CD4-positive, alpha-beta memory T cell (primary cell): ENCODE measurements around the gene TUBG2. TPM values are rescaled to one million over a fixed set of nuclear protein-coding genes. Genes with fewer than 3 reads are reported as not detected.

Source experiments
- CTCF ChIA-PET: fragments of 350-600 bp; sonication (Branson Sonifier 250); formaldehyde crosslinking; loops from one replicate; lab custom pipeline; 2021; ENCODE audit warnings: inconsistent platforms; ENCODE audit not compliant: partially characterized antibody; lab: Charles Lee
- POLR2A ChIA-PET: fragments of 350-600 bp; sonication (Branson Sonifier 250); formaldehyde crosslinking; loops from one replicate; lab custom pipeline; 2021; ENCODE audit not compliant: partially characterized antibody; lab: Charles Lee
- DNase-seq, 5 donors: peaks; one replicate each; pipeline versions ENCODE4 v3.0.0 to v3.0.0-alpha.2; 2020 to 2022; ENCODE audit warnings: mixed read lengths in 1 of 5
- H3K27ac ChIP-seq: one replicate; pipeline ENCODE4 v1.7.0; 2013; ENCODE audit warnings: low read depth, low read length
- H3K27me3 ChIP-seq: 2 replicates; pipeline ENCODE4 v1.7.0; 2013; ENCODE audit warnings: mild to moderate bottlenecking, low read length, moderate library complexity; ENCODE audit not compliant: insufficient read depth
- H3K36me3 ChIP-seq: 2 replicates; pipeline ENCODE4 v1.7.0; 2013; ENCODE audit warnings: mild to moderate bottlenecking, low read length, moderate library complexity; ENCODE audit not compliant: insufficient read depth
- H3K4me1 ChIP-seq: 2 replicates; pipeline ENCODE4 v1.7.0; 2013; ENCODE audit warnings: mild to moderate bottlenecking, low read length, moderate library complexity; ENCODE audit not compliant: insufficient read depth
- H3K4me3 ChIP-seq, 2 donors: one replicate each; pipeline ENCODE4 v1.7.0; 2013; ENCODE audit warnings: low read length in 2 of 2, mild to moderate bottlenecking in 1 of 2
- H3K9me3 ChIP-seq, 2 donors: one replicate each; pipeline ENCODE4 v1.7.0; 2013; ENCODE audit warnings: low read length in 2 of 2, control low read depth in 1 of 2; ENCODE audit not compliant: control insufficient read depth in 1 of 2
- H3K27ac Mint-ChIP-seq, 7 donors: one replicate each; pipeline ENCODE4 v1.8.0; 2020 to 2021; ENCODE audit warnings: mixed read lengths in 7 of 7, mild to moderate bottlenecking in 6 of 7, inconsistent platforms in 3 of 7, moderate library complexity in 3 of 7
- H3K27me3 Mint-ChIP-seq, 2 donors: one replicate each; pipeline ENCODE4 v1.8.0; 2020 to 2021; ENCODE audit warnings: mixed read lengths in 2 of 2
- H3K36me3 Mint-ChIP-seq, 2 donors: one replicate each; pipeline ENCODE4 v1.8.0; 2020 to 2021; ENCODE audit warnings: mixed read lengths in 2 of 2, inconsistent platforms in 1 of 2, mild to moderate bottlenecking in 1 of 2
- H3K4me1 Mint-ChIP-seq, 4 donors: one replicate each; pipeline ENCODE4 v1.8.0; 2020 to 2021; ENCODE audit warnings: mixed read lengths in 4 of 4, mild to moderate bottlenecking in 1 of 4
- H3K4me3 Mint-ChIP-seq, 8 donors: one replicate each; pipeline ENCODE4 v1.8.0; 2020 to 2021; ENCODE audit warnings: mixed read lengths in 8 of 8, mild to moderate bottlenecking in 7 of 8, moderate library complexity in 6 of 8, inconsistent platforms in 3 of 8
- H3K9me3 Mint-ChIP-seq, 8 donors: one replicate each; pipeline ENCODE4 v1.8.0; 2020 to 2021; ENCODE audit warnings: mixed read lengths in 8 of 8, mild to moderate bottlenecking in 5 of 8, inconsistent platforms in 3 of 8, moderate library complexity in 1 of 8
- intact Hi-C: fragments of 100-400 bp; cut with micrococcal nuclease; formaldehyde crosslinking; loops from one replicate; pipeline ENCODE4 v1.15.1; 2023
- polyA plus RNA-seq, 2 donors: library from polyadenylated mRNA; unstranded; fragments of 300-500 nt; fragmentation: Illumina TruSeq; gene quantifications; one replicate each; pipeline ENCODE4 v1.2.3, GENCODE V29; 2021
- total RNA-seq, 2 experiments: library from RNA; stranded (reverse); gene quantifications; one replicate each; pipeline ENCODE4 v1.2.3, GENCODE V29; 2021

The TUBG2 gene
- total and polyA plus RNA-seq, 4 experiments from 2014 or later = 3.0 to 19.1 (median 11.5) TPM

- ChIA-PET CTCF (interaction anchor here (0.7 to 1.6 kb wide), 4 partner anchors 64 to 107 kb away, joined by 3 to 6 read pairs (median 3); partner anchors contain the start of genes RETREG3 and TUBG1), POLR2A (interaction anchor here (3.4 kb wide), 1 partner anchor 11 kb away, joined by 9 read pairs; no protein-coding TSS in a partner anchor)
- no peak for DNase-seq
- peaks cover 0 to 1% (median 0%) of the 10 kb centered on the region in 8 donors for H3K9me3 Mint-ChIP-seq
- peaks cover 41% of the 10 kb centered on the region for H3K27me3 ChIP-seq
- H3K4me3 ChIP-seq = no peak overlapping the region
- no peaks in the 10 kb centered on the region for H3K36me3 ChIP-seq
- no peak overlapping the region for H3K27ac Mint-ChIP-seq
- H3K36me3 Mint-ChIP-seq = peaks cover 0 to 5% of the 10 kb centered on the region in 2 donors
- H3K4me1 ChIP-seq = peaks cover 57% of the 10 kb centered on the region
- H3K27me3 Mint-ChIP-seq = peaks cover 15 to 21% of the 10 kb centered on the region in 2 donors
- H3K4me3 Mint-ChIP-seq = peak overlapping the region in 1 of 8 donors; percentile 26
- H3K27ac ChIP-seq = no peak overlapping the region
- peaks cover 18 to 60% (median 31%) of the 10 kb centered on the region in 4 donors for H3K4me1 Mint-ChIP-seq
- H3K9me3 ChIP-seq = no peaks in the 10 kb centered on the region
- intact Hi-C loops = no loop called here
These were observed 14.3 kb downstream of the TUBG2 start for GRCh38 chr17:42673266-42673884.

- H3K9me3 ChIP-seq = no peaks in the 10 kb centered on the region
- H3K4me1 Mint-ChIP-seq = peaks cover 22 to 64% (median 35%) of the 10 kb centered on the region in 4 donors
These were observed 15.0 kb downstream of the TUBG2 start for GRCh38 chr17:42673885-42674754.

GRCh38 chr17:42674755-42675347, 15.8 kb downstream of the TUBG2 start:
- ChIA-PET POLR2A (no interaction called here), CTCF (interaction anchor here (1.3 to 1.6 kb wide), 3 partner anchors 66 to 96 kb away, joined by 3 to 6 read pairs (median 5); partner anchors contain the start of genes RETREG3 and TUBG1)
- H3K9me3 Mint-ChIP-seq = peaks cover 0 to 2% (median 0%) of the 10 kb centered on the region in 8 donors
- H3K4me1 Mint-ChIP-seq = peaks cover 25 to 66% (median 40%) of the 10 kb centered on the region in 4 donors
- no peak overlapping the region for H3K27ac ChIP-seq
- peak overlapping the region in 7 of 8 donors; percentile 17 to 83 (median 66) for H3K4me3 Mint-ChIP-seq
- intact Hi-C loops = loop anchor here (5.0 kb wide), 1 partner anchor 143 kb away; no protein-coding TSS in a partner anchor
- H3K9me3 ChIP-seq = no peaks in the 10 kb centered on the region
- H3K27me3 Mint-ChIP-seq = peaks cover 15 to 22% of the 10 kb centered on the region in 2 donors
- no peaks in the 10 kb centered on the region for H3K36me3 ChIP-seq
- peaks cover 70% of the 10 kb centered on the region for H3K4me1 ChIP-seq
- peaks cover 0 to 7% of the 10 kb centered on the region in 2 donors for H3K36me3 Mint-ChIP-seq
- peaks cover 41% of the 10 kb centered on the region for H3K27me3 ChIP-seq
- H3K4me3 ChIP-seq = no peak overlapping the region
- DNase-seq = no peak
- H3K27ac Mint-ChIP-seq = peak overlapping the region in 5 of 7 donors; percentile 29 to 70 (median 42)

More at GRCh38 chr17:42673885-42674754, 15.0 kb downstream of the TUBG2 start:
- Mint-ChIP-seq H3K27ac (peak overlapping the region in 2 of 7 donors; percentile 46 to 70), H3K27me3 (peaks cover 15 to 21% of the 10 kb centered on the region in 2 donors), H3K9me3 (peaks cover 0 to 2% (median 0%) of the 10 kb centered on the region in 8 donors), H3K4me3 (peak overlapping the region in 6 of 8 donors; percentile 9 to 83 (median 58)), H3K36me3 (peaks cover 0 to 7% of the 10 kb centered on the region in 2 donors)
- H3K4me3 ChIP-seq = no peak overlapping the region
- no peaks in the 10 kb centered on the region for H3K36me3 ChIP-seq
- ChIA-PET CTCF (interaction anchor here (0.7 to 1.6 kb wide), 5 partner anchors 65 to 108 kb away, joined by 3 to 6 read pairs (median 3); partner anchors contain the start of genes RETREG3 and TUBG1), POLR2A (no interaction called here)
- peaks cover 63% of the 10 kb centered on the region for H3K4me1 ChIP-seq
- intact Hi-C loops = no loop called here
- peak in 1 of 5 donors; percentile 42 for DNase-seq
- H3K27me3 ChIP-seq = peaks cover 41% of the 10 kb centered on the region
- no peak overlapping the region for H3K27ac ChIP-seq

- intact Hi-C loops = loop anchor here (5.0 kb wide), 1 partner anchor 143 kb away; no protein-coding TSS in a partner anchor
- H3K4me1 ChIP-seq = peaks cover 74% of the 10 kb centered on the region
- peaks cover 16 to 20% of the 10 kb centered on the region in 2 donors for H3K27me3 Mint-ChIP-seq
These were observed 16.4 kb downstream of the TUBG2 start for GRCh38 chr17:42675348-42675964.

GRCh38 chr17:42675965-42676423, 16.9 kb downstream of the TUBG2 start:
- peaks cover 72% of the 10 kb centered on the region for H3K4me1 ChIP-seq
- no peak for DNase-seq
- peaks cover 37% of the 10 kb centered on the region for H3K27me3 ChIP-seq
- no peaks in the 10 kb centered on the region for H3K9me3 ChIP-seq
- peak overlapping the region; percentile 14 for H3K27ac ChIP-seq
- Mint-ChIP-seq H3K4me1 (peaks cover 26 to 66% (median 41%) of the 10 kb centered on the region in 4 donors), H3K27me3 (peaks cover 19 to 23% of the 10 kb centered on the region in 2 donors), H3K4me3 (peak overlapping the region; percentile 35 to 81 (median 72)), H3K27ac (peak overlapping the region in 3 of 7 donors; percentile 7 to 94 (median 18)), H3K9me3 (peaks cover 0 to 2% (median 0%) of the 10 kb centered on the region in 8 donors), H3K36me3 (peaks cover 0 to 7% of the 10 kb centered on the region in 2 donors)
- POLR2A ChIA-PET = interaction anchor here (0.8 to 6.3 kb wide), 4 partner anchors 16 to 496 kb away, joined by 3 to 55 read pairs (median 28); partner anchors contain the start of genes PSMC3IP, RETREG3 and TUBG1
- CTCF ChIA-PET = interaction anchor here (1.1 kb wide), 1 partner anchor 97 kb away, joined by 6 read pairs; no protein-coding TSS in a partner anchor
- intact Hi-C loops = loop anchor here (2.0 to 5.0 kb wide), 2 partner anchors 144 to 149 kb away; partner anchors contain the start of gene BECN1
- H3K4me3 ChIP-seq = peak overlapping the region in 1 of 2 donors; percentile 75
- no peaks in the 10 kb centered on the region for H3K36me3 ChIP-seq

More at GRCh38 chr17:42675348-42675964, 16.4 kb downstream of the TUBG2 start:
- ChIA-PET POLR2A (interaction anchor here (0.8 to 6.3 kb wide), 4 partner anchors 16 to 496 kb away, joined by 3 to 55 read pairs (median 28); partner anchors contain the start of genes PSMC3IP, RETREG3 and TUBG1), CTCF (interaction anchor here (1.1 to 1.3 kb wide), 2 partner anchors 95 to 97 kb away, joined by 5 to 6 read pairs; no protein-coding TSS in a partner anchor)
- DNase-seq = no peak
- H3K9me3 ChIP-seq = no peaks in the 10 kb centered on the region
- H3K27me3 ChIP-seq = peaks cover 41% of the 10 kb centered on the region
- H3K4me3 ChIP-seq = no peak overlapping the region
- Mint-ChIP-seq H3K9me3 (peaks cover 0 to 2% (median 0%) of the 10 kb centered on the region in 8 donors), H3K27ac (peak overlapping the region in 1 of 7 donors; percentile 29), H3K36me3 (peaks cover 0 to 7% of the 10 kb centered on the region in 2 donors), H3K4me1 (peaks cover 23 to 66% (median 40%) of the 10 kb centered on the region in 4 donors), H3K4me3 (peak overlapping the region in 5 of 8 donors; percentile 7 to 74 (median 17))
- no peaks in the 10 kb centered on the region for H3K36me3 ChIP-seq
- H3K27ac ChIP-seq = no peak overlapping the region
